Measurements from ENCODE around the gene LUC7L3.

Gene LUC7L3

DNA sequence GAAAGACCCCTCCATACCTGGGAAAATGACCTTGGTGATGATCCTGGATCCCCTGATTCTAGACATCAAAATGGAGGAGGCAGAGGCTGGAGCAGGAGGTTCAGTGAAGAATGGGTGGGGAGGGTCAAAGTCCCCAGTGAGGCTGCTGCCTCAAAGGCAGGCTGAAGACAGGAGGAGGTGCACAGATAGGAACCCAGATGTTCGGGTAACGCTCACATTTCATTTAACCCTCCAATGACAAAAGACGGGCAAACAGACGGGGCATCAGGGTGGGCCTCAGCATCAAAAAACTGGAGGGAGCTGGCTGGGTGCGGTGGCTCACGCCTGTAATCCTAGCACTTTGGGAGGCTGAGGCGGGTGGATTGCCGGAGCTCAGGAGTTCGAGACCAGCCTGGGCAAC, 48.0 kb downstream of the LUC7L3 start, which contains the start of gene ANKRD40CL:
TSS of gene ANKRD40CL (minus strand) at position 73 of the 400 bp plus-strand sequence. CDS start 605 bp downstream, outside the sequence.
- Histone ChIP-seq H3K4me3 (ENCODE audit: low read depth, low read length) (no peak within 1 kb of the TSS), H3K27me3 (replicated peaks) (no peaks in the 10 kb centered on the region), H3K27ac (no peak within 1 kb of the TSS), H3K36me3 (replicated peaks) (no peaks in the 10 kb centered on the region)
- DNase-seq: no peak
- TF ChIP-seq, protein P1, sequence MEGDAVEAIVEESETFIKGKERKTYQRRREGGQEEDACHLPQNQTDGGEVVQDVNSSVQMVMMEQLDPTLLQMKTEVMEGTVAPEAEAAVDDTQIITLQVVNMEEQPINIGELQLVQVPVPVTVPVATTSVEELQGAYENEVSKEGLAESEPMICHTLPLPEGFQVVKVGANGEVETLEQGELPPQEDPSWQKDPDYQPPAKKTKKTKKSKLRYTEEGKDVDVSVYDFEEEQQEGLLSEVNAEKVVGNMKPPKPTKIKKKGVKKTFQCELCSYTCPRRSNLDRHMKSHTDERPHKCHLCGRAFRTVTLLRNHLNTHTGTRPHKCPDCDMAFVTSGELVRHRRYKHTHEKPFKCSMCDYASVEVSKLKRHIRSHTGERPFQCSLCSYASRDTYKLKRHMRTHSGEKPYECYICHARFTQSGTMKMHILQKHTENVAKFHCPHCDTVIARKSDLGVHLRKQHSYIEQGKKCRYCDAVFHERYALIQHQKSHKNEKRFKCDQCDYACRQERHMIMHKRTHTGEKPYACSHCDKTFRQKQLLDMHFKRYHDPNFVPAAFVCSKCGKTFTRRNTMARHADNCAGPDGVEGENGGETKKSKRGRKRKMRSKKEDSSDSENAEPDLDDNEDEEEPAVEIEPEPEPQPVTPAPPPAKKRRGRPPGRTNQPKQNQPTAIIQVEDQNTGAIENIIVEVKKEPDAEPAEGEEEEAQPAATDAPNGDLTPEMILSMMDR (IDR thresholded peaks at IDR 0.05; ENCODE audit: low read depth, low read length, missing control alignments): no peak
- in situ Hi-C loops (cut with HindIII; ENCODE audit: low pct_ligation_motif_present, low sequenced_read_pairs): no loop called here

DNA sequence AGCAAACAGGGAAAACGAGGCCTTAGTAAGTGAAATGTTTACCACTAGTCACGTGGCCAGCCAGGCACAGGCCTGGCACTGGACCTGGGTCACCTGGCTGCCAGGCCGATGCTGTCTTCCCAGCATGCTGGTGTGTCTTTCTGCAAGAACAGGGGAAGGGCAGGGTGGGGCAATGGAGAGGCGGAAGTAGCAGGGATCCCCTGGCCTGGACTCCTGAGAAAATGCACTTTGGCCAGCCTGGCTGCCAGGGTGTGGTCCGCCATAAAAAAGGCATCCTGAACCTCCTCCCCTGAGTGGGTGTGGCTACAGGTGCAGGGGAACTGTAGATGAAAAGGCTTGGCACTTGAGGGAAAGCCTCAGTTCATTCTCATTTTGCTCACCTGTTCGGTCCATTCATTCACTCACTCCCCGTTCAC, 49.0 kb downstream of the LUC7L3 start:
- Histone ChIP-seq H3K27ac (no peak overlapping the region), H3K36me3 (replicated peaks) (no peaks in the 10 kb centered on the region), H3K4me3 (ENCODE audit: low read depth, low read length) (no peak overlapping the region), H3K27me3 (replicated peaks) (no peaks in the 10 kb centered on the region)
- TF ChIP-seq, protein P1 (IDR thresholded peaks at IDR 0.05; ENCODE audit: low read depth, low read length, missing control alignments): no peak
- no peak for DNase-seq
- in situ Hi-C loops (cut with HindIII; ENCODE audit: low pct_ligation_motif_present, low sequenced_read_pairs): no loop called here

DNA sequence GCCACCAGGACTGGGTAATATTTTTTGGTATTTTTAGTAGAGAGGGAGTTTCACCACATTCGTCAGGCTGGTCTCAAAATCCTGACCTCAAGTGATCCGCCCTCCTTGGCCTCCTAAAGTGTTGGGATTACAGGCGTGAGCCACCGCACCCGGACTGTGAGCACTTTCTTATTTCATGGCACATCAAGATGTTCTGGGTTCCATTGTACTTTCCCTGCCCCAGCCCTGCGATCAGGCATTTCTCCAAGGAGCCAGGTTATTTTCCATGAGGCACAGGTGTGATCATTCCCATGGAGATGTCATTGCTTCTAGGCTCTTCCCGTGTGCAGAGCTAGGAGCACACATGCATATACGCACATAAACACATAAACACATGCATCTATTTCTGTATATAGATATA, 50.5 kb downstream of the LUC7L3 start:
- Histone ChIP-seq H3K27ac (no peak overlapping the region), H3K4me3 (ENCODE audit: low read depth, low read length) (no peak overlapping the region), H3K27me3 (replicated peaks) (no peaks in the 10 kb centered on the region), H3K36me3 (replicated peaks) (no peaks in the 10 kb centered on the region)
- no peak for DNase-seq
- in situ Hi-C loops (cut with HindIII; ENCODE audit: low pct_ligation_motif_present, low sequenced_read_pairs): no loop called here
- TF ChIP-seq, protein P1 (IDR thresholded peaks at IDR 0.05; ENCODE audit: low read depth, low read length, missing control alignments): no peak

DNA sequence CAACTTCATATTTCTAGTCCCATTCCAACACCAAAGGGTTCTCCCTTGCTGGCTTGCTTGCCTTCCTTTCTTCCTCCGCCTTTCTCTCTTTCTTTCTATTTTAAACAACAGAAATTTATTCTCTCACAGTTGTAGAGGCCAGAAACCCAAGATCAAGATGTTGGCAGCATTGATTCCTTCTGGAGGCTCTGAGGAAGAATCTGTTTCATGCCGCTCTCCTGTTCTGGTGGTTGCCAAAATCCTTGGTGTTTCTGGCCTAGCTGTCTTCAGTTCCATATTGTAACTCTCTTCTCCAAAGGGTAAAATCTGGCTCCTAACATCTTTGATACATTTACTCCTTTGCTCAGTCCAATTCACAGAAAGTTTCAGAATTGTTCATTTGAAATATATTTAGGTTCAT, 50.9 kb downstream of the LUC7L3 start:
- Histone ChIP-seq H3K36me3 (replicated peaks) (no peaks in the 10 kb centered on the region), H3K4me3 (ENCODE audit: low read depth, low read length) (no peak overlapping the region), H3K27me3 (replicated peaks) (no peaks in the 10 kb centered on the region), H3K27ac (no peak overlapping the region)
- TF ChIP-seq, protein P1 (IDR thresholded peaks at IDR 0.05; ENCODE audit: low read depth, low read length, missing control alignments): no peak
- in situ Hi-C loops (cut with HindIII; ENCODE audit: low pct_ligation_motif_present, low sequenced_read_pairs): no loop called here
- DNase-seq: no peak

DNA sequence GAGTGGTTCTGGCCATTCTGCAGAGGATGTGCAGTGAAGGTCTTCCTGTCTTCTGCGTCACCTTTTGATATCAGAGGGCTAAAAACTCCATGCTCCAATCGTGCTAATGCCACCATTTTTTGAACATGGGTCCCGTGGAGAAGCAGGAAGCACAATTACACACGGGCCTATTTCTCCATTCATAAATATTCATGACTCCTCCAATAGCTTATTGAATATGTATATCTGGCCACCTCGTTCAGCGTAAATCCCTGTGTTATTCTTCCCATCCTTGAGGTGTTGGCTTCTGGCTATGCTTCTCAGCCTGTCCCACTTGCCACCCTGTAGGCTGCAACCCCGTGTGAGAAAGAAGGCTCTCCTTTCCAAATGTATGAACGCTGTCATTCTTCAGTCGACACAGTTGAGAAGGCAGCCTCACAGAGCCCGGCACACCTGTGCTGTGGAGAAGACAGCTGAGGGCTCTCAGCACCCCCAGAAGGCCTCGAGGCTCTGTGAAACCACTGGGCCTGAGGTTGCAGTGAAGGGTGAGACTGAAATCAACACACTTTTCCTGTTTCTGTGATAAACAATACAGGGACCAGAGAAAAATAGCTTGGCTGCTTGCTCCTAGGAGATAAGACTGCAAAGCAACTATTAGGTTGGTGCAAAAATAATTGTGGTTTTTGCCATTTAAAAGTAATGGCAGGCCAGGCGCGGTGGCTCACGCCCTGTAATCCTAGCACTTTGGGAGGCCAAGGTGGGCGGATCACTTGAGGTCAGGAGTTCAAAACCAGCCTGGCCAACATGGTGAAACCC, 52.8 kb downstream of the LUC7L3 start:
- TF ChIP-seq, protein P1 (IDR thresholded peaks at IDR 0.05; ENCODE audit: low read depth, low read length, missing control alignments): no peak
- in situ Hi-C loops (cut with HindIII; ENCODE audit: low pct_ligation_motif_present, low sequenced_read_pairs): no loop called here
- DNase-seq: no peak
- Histone ChIP-seq H3K4me3 (ENCODE audit: low read depth, low read length) (no peak overlapping the region), H3K36me3 (replicated peaks) (no peaks in the 10 kb centered on the region), H3K27ac (no peak overlapping the region), H3K27me3 (replicated peaks) (no peaks in the 10 kb centered on the region)
